BLaER1 (cell line): Measurements from ENCODE around the gene PRDM8.

Experiments
- H3K27ac ChIP-seq: shearing (Covaris generic); formaldehyde crosslinking; 2 replicates; pipeline ENCODE4 v1.8.1; 2022
- H3K27me3 ChIP-seq: shearing (Covaris generic); formaldehyde crosslinking; 2 replicates; pipeline ENCODE4 v1.8.1; 2022
- H3K36me3 ChIP-seq: shearing (Covaris generic); formaldehyde crosslinking; 2 replicates; pipeline ENCODE4 v1.8.1; 2022
- H3K4me1 ChIP-seq: shearing (Covaris generic); formaldehyde crosslinking; 2 replicates; pipeline ENCODE4 v1.8.1; 2022
- H3K4me2 ChIP-seq: shearing (Covaris generic); formaldehyde crosslinking; 2 replicates; pipeline ENCODE4 v1.8.1; 2022
- H3K4me3 ChIP-seq: shearing (Covaris generic); formaldehyde crosslinking; 2 replicates; pipeline ENCODE4 v1.8.1; 2022
- H3K9ac ChIP-seq: shearing (Covaris generic); formaldehyde crosslinking; 2 replicates; pipeline ENCODE4 v1.8.1; 2022
- H3K9me3 ChIP-seq: shearing (Covaris generic); formaldehyde crosslinking; 2 replicates; pipeline ENCODE4 v1.8.1; 2022
- H4K20me1 ChIP-seq: shearing (Covaris generic); formaldehyde crosslinking; 2 replicates; pipeline ENCODE4 v1.8.1; 2022
- Cebpa-rat ChIP-seq: shearing (Covaris generic); IDR thresholded peaks from 2 replicates; pipeline ENCODE4 v1.8.1; 2022

PRDM8 gene

GRCh38 chr4:80196922-80197573 is at the start of gene PRDM8:
PRDM8 (plus strand) TSS chr4:80197503; CDS start chr4:80200081, 2,578 bp downstream.
- Histone ChIP-seq H3K9ac (peak within 1 kb of the TSS; percentile 68), H3K4me2 (peak within 1 kb of the TSS; percentile 100), H3K4me3 (peak within 1 kb of the TSS; percentile 69), H3K9me3 (no peaks in the 10 kb centered on the region), H3K27ac (peak within 1 kb of the TSS; percentile 39), H3K27me3 (peaks cover 54% of the 10 kb centered on the region), H3K36me3 (no peaks in the 10 kb centered on the region), H3K4me1 (peaks cover 49% of the 10 kb centered on the region), H4K20me1 (peaks cover 6% of the 10 kb centered on the region; the same call in 1 of the 2 replicates)
- no peak for TF ChIP-seq Cebpa-rat

GRCh38 chr4:80150387-80151180 is 46.7 kb upstream of the PRDM8 start:
- Histone ChIP-seq H3K27me3 (no peaks in the 10 kb centered on the region), H3K4me3 (no peak overlapping the region), H3K4me1 (no peaks in the 10 kb centered on the region), H3K9me3 (no peaks in the 10 kb centered on the region), H3K27ac (no peak overlapping the region), H4K20me1 (no peaks in the 10 kb centered on the region), H3K4me2 (no peak overlapping the region), H3K9ac (no peak overlapping the region), H3K36me3 (no peaks in the 10 kb centered on the region)
- no peak for TF ChIP-seq Cebpa-rat

- Histone ChIP-seq H3K9me3 (no peaks in the 10 kb centered on the region), H3K4me3 (no peak overlapping the region), H3K36me3 (no peaks in the 10 kb centered on the region), H3K27me3 (no peaks in the 10 kb centered on the region), H3K9ac (no peak overlapping the region), H4K20me1 (no peaks in the 10 kb centered on the region), H3K27ac (no peak overlapping the region), H3K4me1 (no peaks in the 10 kb centered on the region), H3K4me2 (no peak overlapping the region)
- TF ChIP-seq Cebpa-rat, result no peak
Observed at GRCh38 chr4:80151981-80152380, 45.3 kb upstream of the PRDM8 start.

- H3K27ac ChIP-seq, result no peak overlapping the region
Observed at GRCh38 chr4:80153874-80154544, 43.3 kb upstream of the PRDM8 start.

GRCh38 chr4:80154545-80154933 is 42.8 kb upstream of the PRDM8 start:
- Histone ChIP-seq H3K9ac (no peak overlapping the region), H3K27me3 (no peaks in the 10 kb centered on the region), H3K9me3 (0 out of 2 replicates have a peak, but pooled peaks cover 4% of the 10 kb centered on the region), H4K20me1 (no peaks in the 10 kb centered on the region), H3K36me3 (no peaks in the 10 kb centered on the region), H3K4me3 (no peak overlapping the region), H3K27ac (no peak overlapping the region), H3K4me2 (no peak overlapping the region), H3K4me1 (no peaks in the 10 kb centered on the region)
- TF ChIP-seq Cebpa-rat, result no peak

More at GRCh38 chr4:80153874-80154544, 43.3 kb upstream of the PRDM8 start:
- Histone ChIP-seq H3K27me3 (no peaks in the 10 kb centered on the region), H3K4me2 (no peak overlapping the region), H3K9me3 (0 out of 2 replicates have a peak, but pooled peaks cover 4% of the 10 kb centered on the region), H3K36me3 (no peaks in the 10 kb centered on the region), H3K4me3 (no peak overlapping the region), H4K20me1 (no peaks in the 10 kb centered on the region), H3K4me1 (no peaks in the 10 kb centered on the region), H3K9ac (no peak overlapping the region)
- TF ChIP-seq Cebpa-rat, result no peak

- no peak overlapping the region for H3K27ac ChIP-seq
- no peaks in the 10 kb centered on the region for H3K36me3 ChIP-seq
Observed at GRCh38 chr4:80155316-80155982, 41.9 kb upstream of the PRDM8 start.

GRCh38 chr4:80156410-80156809 is 40.9 kb upstream of the PRDM8 start:
- no peak for TF ChIP-seq Cebpa-rat
- Histone ChIP-seq H3K4me3 (no peak overlapping the region), H3K4me1 (no peaks in the 10 kb centered on the region), H3K36me3 (no peaks in the 10 kb centered on the region), H3K4me2 (no peak overlapping the region), H3K27me3 (no peaks in the 10 kb centered on the region), H4K20me1 (no peaks in the 10 kb centered on the region), H3K9ac (no peak overlapping the region), H3K27ac (no peak overlapping the region), H3K9me3 (0 out of 2 replicates have a peak, but pooled peaks cover 4% of the 10 kb centered on the region)

More at GRCh38 chr4:80155316-80155982, 41.9 kb upstream of the PRDM8 start:
- 0 out of 2 replicates have a peak, but pooled peaks cover 4% of the 10 kb centered on the region for H3K9me3 ChIP-seq
- no peaks in the 10 kb centered on the region for H3K4me1 ChIP-seq
- no peak overlapping the region for H3K9ac ChIP-seq
- H3K4me3 ChIP-seq, result no peak overlapping the region
- no peaks in the 10 kb centered on the region for H3K27me3 ChIP-seq
- H4K20me1 ChIP-seq, result no peaks in the 10 kb centered on the region
- TF ChIP-seq Cebpa-rat, result no peak
- H3K4me2 ChIP-seq, result no peak overlapping the region

- no peak for TF ChIP-seq Cebpa-rat
- H3K4me3 ChIP-seq, result no peak overlapping the region
- H3K9me3 ChIP-seq, result 0 out of 2 replicates have a peak, but pooled peaks cover 4% of the 10 kb centered on the region
- no peaks in the 10 kb centered on the region for H3K4me1 ChIP-seq
- H3K4me2 ChIP-seq, result no peak overlapping the region
- no peaks in the 10 kb centered on the region for H3K27me3 ChIP-seq
- H3K27ac ChIP-seq, result no peak overlapping the region
- no peaks in the 10 kb centered on the region for H3K36me3 ChIP-seq
- H4K20me1 ChIP-seq, result no peaks in the 10 kb centered on the region
- H3K9ac ChIP-seq, result no peak overlapping the region
Observed at GRCh38 chr4:80161413-80162058, 35.8 kb upstream of the PRDM8 start.

GRCh38 chr4:80162418-80162817 is 34.9 kb upstream of the PRDM8 start:
- H3K4me3 ChIP-seq, result no peak overlapping the region
- no peak for TF ChIP-seq Cebpa-rat

More at GRCh38 chr4:80162418-80162817, 34.9 kb upstream of the PRDM8 start:
- Histone ChIP-seq H3K9ac (no peak overlapping the region), H3K27me3 (no peaks in the 10 kb centered on the region), H3K27ac (no peak overlapping the region), H3K4me2 (no peak overlapping the region), H4K20me1 (no peaks in the 10 kb centered on the region), H3K4me1 (no peaks in the 10 kb centered on the region), H3K36me3 (no peaks in the 10 kb centered on the region), H3K9me3 (0 out of 2 replicates have a peak, but pooled peaks cover 4% of the 10 kb centered on the region)
